ENCODE data around the gene CNFN.

CNFN gene

GRCh38 chr19:42370626-42371175, 19.4 kb downstream of the CNFN start:
- no peak for DNase-seq

DNA sequence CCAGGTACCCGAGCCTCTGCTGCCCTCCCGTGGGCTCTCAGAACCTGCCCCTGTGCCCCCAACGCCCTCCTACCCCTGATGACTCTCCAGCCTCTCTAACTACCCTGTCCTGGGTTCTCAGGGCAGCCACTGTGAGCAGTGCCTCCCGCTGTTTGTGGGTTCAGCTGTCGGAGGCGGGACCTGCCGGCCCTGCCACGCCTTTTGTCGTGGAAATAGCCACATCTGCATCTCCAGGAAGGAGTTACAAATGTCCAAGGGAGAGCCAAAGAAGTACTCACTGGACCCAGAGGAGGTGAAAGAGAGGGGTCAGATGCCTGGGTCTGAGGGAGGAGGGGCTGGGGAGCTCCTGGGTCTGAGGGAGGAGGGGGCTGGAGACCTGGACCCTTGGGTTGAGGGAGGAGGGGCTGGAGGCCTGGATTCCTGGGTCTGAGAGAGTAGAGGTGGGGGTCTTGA, 20.0 kb downstream of the CNFN start:
- no peak for DNase-seq

- no peak for DNase-seq
These were observed 20.5 kb downstream of the CNFN start for GRCh38 chr19:42369433-42370067.

- DNase-seq: no peak
These were observed 21.3 kb downstream of the CNFN start for GRCh38 chr19:42368765-42369164.

DNA sequence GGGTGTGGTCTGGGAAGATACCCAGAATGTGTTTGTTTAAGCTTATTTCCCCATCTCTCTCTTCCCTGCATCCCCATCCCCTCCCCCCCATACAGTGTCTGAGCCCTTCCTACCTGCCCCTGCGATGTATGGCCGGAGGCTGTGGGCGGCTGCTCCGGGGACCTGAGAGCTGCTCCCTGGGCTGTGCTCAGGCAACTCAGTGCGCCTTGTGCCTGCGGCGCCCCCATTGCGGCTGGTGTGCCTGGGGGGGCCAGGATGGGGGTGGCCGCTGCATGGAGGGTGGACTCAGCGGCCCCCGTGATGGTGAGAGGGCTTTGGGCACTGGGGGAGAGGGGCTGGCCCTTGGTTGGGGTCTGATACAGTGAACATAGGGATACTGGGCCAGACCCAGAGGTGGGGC, 21.7 kb downstream of the CNFN start:
- no peak for DNase-seq

- DNase-seq: no peak
These were observed 22.2 kb downstream of the CNFN start for GRCh38 chr19:42367929-42368328.

- no peak for DNase-seq
These were observed 23.4 kb downstream of the CNFN start for GRCh38 chr19:42366673-42367072.

- no peak for DNase-seq
These were observed 26.3 kb downstream of the CNFN start for GRCh38 chr19:42363614-42364346.

GRCh38 chr19:42362891-42363440, 27.1 kb downstream of the CNFN start:
- no peak for DNase-seq

GRCh38 chr19:42362342-42362741, 27.8 kb downstream of the CNFN start:
- DNase-seq: no peak

GRCh38 chr19:42361545-42361910, 28.6 kb downstream of the CNFN start:
- DNase-seq: no peak

GRCh38 chr19:42360787-42361544, 29.1 kb downstream of the CNFN start:
- DNase-seq: no peak

- DNase-seq: no peak
These were observed 32.8 kb downstream of the CNFN start for GRCh38 chr19:42357290-42357689.

GRCh38 chr19:42356686-42357085, 33.4 kb downstream of the CNFN start:
- no peak for DNase-seq

DNA sequence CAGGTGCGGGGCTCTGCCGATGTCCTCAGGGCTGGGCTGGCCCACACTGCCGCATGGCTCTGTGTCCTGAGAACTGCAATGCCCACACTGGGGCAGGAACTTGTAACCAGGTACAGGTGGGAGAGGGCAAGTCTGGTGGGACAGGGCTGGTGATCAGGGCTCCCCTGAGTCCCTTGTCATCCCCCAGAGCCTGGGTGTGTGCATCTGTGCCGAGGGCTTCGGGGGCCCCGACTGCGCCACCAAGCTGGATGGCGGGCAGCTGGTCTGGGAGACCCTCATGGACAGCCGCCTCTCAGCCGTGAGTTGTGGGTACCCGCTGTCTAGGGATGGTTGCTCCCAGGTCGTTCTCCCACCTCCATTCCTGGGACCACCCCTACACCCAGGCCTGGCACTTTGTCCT, 34.2 kb downstream of the CNFN start:
- no peak for DNase-seq

GRCh38 chr19:42353341-42354015, 36.6 kb downstream of the CNFN start:
- no peak for DNase-seq

GRCh38 chr19:42352301-42353259, 37.5 kb downstream of the CNFN start:
- no peak for DNase-seq

GRCh38 chr19:42351079-42351735, 38.9 kb downstream of the CNFN start:
- DNase-seq: no peak

GRCh38 chr19:42350417-42350816, 39.7 kb downstream of the CNFN start:
- no peak for DNase-seq

DNA sequence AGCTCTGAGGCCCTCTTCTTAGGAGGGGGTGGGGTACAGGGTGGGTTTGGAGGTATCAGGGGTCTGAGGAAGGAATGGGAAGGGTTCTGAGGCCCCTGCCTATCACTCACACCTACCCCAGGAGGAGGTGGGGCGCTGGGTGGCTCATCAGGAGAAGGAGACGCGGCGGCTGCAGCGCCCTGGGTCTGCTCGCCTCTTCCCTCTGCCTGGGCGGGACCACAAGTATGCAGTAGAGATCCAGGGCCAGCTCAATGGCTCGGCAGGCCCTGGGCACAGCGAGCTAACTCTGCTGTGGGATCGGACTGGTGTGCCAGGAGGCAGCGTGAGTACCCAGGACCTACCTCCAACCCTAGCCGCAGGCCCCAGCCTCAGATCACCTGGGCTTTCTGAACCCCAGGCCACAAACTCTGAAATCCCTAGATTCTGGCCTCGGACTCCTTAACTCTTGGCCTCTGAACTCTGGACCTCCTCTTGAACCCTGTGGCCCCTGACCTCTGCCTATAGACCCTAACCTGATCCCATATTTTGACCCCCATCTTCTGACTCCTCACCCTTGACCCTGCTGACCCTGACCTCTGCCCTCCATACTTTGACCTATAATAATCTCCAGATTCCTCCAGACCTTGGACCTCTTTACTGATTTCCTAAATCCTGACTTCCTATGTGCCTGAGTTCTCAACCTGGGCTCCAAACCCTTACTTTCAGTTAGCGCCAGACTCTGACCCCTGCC, 40.6 kb downstream of the CNFN start:
- no peak for DNase-seq
